GM12878 (cell line): ENCODE results near the gene MSRB1. TPM values are rescaled to one million over a fixed set of nuclear protein-coding genes. Genes with fewer than 3 reads are reported as not detected.

Experiments used
- CBFB ChIP-seq: IDR thresholded peaks from 2 replicates; pipeline ENCODE4 v1.6.1; 2016; ENCODE audit warnings: antibody characterized with exemption, low read depth
- CHD1 ChIP-seq: IDR thresholded peaks from 2 replicates; pipeline ENCODE4 v1.6.1; 2012; ENCODE audit warnings: low read depth, low read length, improper control_type of control experiment
- CREB1 ChIP-seq: IDR thresholded peaks from 2 replicates; pipeline ENCODE4 v1.6.1; 2012; ENCODE audit warnings: low read depth, mild to moderate bottlenecking, inconsistent platforms
- DPF2 ChIP-seq: fragments of 450-650 bp; IDR thresholded peaks from 2 replicates; pipeline ENCODE4 v1.6.1; 2017; ENCODE audit warnings: mild to moderate bottlenecking
- KDM1A ChIP-seq: fragments of 200-600 bp; sonication (generic); IDR thresholded peaks from 2 replicates; pipeline ENCODE4 v1.6.1; 2016; ENCODE audit warnings: borderline replicate concordance
- MEF2A ChIP-seq: IDR thresholded peaks from 2 replicates; pipeline ENCODE4 v1.6.1; 2011; ENCODE audit warnings: low read depth, mild to moderate bottlenecking, low read length, moderate library complexity; ENCODE audit not compliant: insufficient read depth
- NBN ChIP-seq: fragments of 450-650 bp; IDR thresholded peaks from 2 replicates; pipeline ENCODE4 v1.6.1; 2016
- NR2C1 ChIP-seq: fragments of 450-650 bp; IDR thresholded peaks from 2 replicates; pipeline ENCODE4 v1.6.1; 2017; ENCODE audit warnings: antibody characterized with exemption, mild to moderate bottlenecking, moderate library complexity
- POLR2A ChIP-seq: IDR thresholded peaks from 2 replicates; pipeline ENCODE4 v1.6.1; 2011; ENCODE audit warnings: low read depth, mild to moderate bottlenecking, low read length
- RB1 ChIP-seq: fragments of 450-650 bp; formaldehyde crosslinking; IDR thresholded peaks from 2 replicates; pipeline ENCODE4 v1.6.1; 2017; ENCODE audit warnings: mild to moderate bottlenecking, borderline replicate concordance
- SIX5 ChIP-seq: IDR thresholded peaks from 2 replicates; pipeline ENCODE4 v1.6.1; 2011; ENCODE audit warnings: mild to moderate bottlenecking, low read depth, low read length, moderate library complexity; ENCODE audit not compliant: severe bottlenecking
- SUPT20H ChIP-seq: IDR thresholded peaks from 2 replicates; pipeline ENCODE4 v1.6.1; 2011; ENCODE audit warnings: low read depth, mild to moderate bottlenecking, low read length, moderate library complexity, borderline replicate concordance; ENCODE audit not compliant: control insufficient read depth
- SUZ12 ChIP-seq: fragments of 200-600 bp; sonication (generic); IDR thresholded peaks from one replicate; pipeline ENCODE4 v1.6.1; 2018; ENCODE audit warnings: antibody characterized with exemption, mild to moderate bottlenecking; ENCODE audit not compliant: unreplicated experiment
- TCF3 ChIP-seq: IDR thresholded peaks from 2 replicates; pipeline ENCODE4 v1.6.1; 2012; ENCODE audit warnings: low read depth, mild to moderate bottlenecking, low read length, borderline replicate concordance; ENCODE audit not compliant: insufficient read depth
- TCF7 ChIP-seq: IDR thresholded peaks from 2 replicates; pipeline ENCODE4 v1.6.1; 2014; ENCODE audit warnings: antibody characterized with exemption, borderline replicate concordance
- YY1 ChIP-seq: IDR thresholded peaks from 2 replicates; pipeline ENCODE4 v1.6.1; 2011; ENCODE audit warnings: low read depth, mild to moderate bottlenecking, low read length
- ZNF207 ChIP-seq: fragments of 450-650 bp; IDR thresholded peaks from 2 replicates; pipeline ENCODE4 v1.6.1; 2014; ENCODE audit warnings: antibody characterized with exemption, mild to moderate bottlenecking, borderline replicate concordance
- polyA plus RNA-seq, 11 experiments: library from polyadenylated mRNA; depleted of rRNA in 4 of 11; unstranded in 6 of 11; stranded (reverse) in 5 of 11; fragments of >200 nt; fragmentation: Nextera tagmentation in 4 of 11; fragmentation: Illumina TruSeq in 1 of 11; extraction: Ambion mirVana in 4 of 11; extraction: Trizol in 1 of 11; gene quantifications; 1 replicate in 1 of 11; 2 replicates in 10 of 11; pipeline versions ENCODE4 v1.2.1 to v1.2.3, GENCODE V29; 2011 to 2016; ENCODE audit warnings: inconsistent platforms in 2 of 11, missing spikeins in 2 of 11, low read depth in 1 of 11
- total RNA-seq, 4 experiments: library from RNA; depleted of rRNA in 3 of 4; stranded (reverse); fragments of >200 nt in 3 of 4; fragmentation: Illumina TruSeq in 1 of 4; extraction: Trizol in 1 of 4; gene quantifications; 2 replicates each; pipeline versions ENCODE4 v1.2.1 to v1.2.3, GENCODE V29; 2013 to 2021
- TF ChIP-seq, protein P1 (sequence below): fragments of 450-650 bp; formaldehyde crosslinking; IDR thresholded peaks from 2 replicates; pipeline ENCODE4 v1.4.0; 2020; ENCODE audit warnings: mild to moderate bottlenecking, moderate library complexity
- TF ChIP-seq, protein P2 (sequence below): fragments of 450-650 bp; IDR thresholded peaks from 2 replicates; pipeline ENCODE4 v1.6.1; 2016; ENCODE audit warnings: mild to moderate bottlenecking
- TF ChIP-seq, protein P3 (sequence below): fragments of 450-650 bp; conservative IDR thresholded peaks from 2 replicates; pipeline ENCODE4 v1.6.1; 2017; ENCODE audit warnings: mild to moderate bottlenecking, moderate library complexity
- TF ChIP-seq, protein P4 (sequence below): fragments of 450-650 bp; IDR thresholded peaks from 2 replicates; pipeline ENCODE4 v1.6.1; 2018; ENCODE audit warnings: mild to moderate bottlenecking, low read depth, moderate library complexity; ENCODE audit not compliant: partially characterized antibody

MSRB1 gene
- total and polyA plus RNA-seq, 10 of the 15 experiments (the other 5 are each of a cell fraction or from before 2014, with no cell fraction given): 5.1 to 48.6 (median 25.7) TPM

DNA sequence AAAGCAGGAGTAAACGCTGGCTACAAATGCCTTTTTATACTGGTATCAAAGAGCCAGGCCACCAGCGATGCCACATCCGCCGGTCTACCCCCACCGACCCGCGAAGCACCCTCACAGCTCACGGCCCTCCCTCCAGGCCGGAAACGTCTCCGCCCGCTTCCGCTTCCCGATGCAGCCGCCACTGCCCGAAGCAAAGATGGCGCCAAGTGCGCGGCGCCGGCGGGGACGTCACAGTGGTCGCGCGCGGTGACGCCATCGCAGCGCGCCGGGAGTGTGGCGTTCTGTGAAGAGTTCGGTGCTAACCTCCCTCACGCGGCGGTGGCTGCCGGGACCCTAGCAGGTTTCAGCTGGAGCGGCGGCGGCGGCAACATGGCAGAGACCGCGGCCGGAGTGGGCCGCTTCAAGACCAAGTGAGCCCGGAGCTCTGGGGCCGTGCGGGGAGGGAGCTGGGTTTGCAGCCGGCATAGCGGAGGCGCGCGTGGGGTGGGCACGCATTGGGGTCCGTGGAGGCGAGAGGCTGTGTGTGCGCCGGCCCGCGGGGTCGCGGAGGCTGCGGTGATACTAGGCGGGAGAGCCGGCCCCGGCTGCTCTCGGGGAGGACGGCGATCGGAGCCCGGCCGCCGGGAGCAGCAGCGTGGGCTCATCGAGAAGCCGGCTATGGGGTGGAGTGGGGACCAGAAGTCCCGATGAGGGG lies 28.9 kb upstream of the MSRB1 start, which contains the start of gene TBL3 (continued):
- TF ChIP-seq, protein P1, sequence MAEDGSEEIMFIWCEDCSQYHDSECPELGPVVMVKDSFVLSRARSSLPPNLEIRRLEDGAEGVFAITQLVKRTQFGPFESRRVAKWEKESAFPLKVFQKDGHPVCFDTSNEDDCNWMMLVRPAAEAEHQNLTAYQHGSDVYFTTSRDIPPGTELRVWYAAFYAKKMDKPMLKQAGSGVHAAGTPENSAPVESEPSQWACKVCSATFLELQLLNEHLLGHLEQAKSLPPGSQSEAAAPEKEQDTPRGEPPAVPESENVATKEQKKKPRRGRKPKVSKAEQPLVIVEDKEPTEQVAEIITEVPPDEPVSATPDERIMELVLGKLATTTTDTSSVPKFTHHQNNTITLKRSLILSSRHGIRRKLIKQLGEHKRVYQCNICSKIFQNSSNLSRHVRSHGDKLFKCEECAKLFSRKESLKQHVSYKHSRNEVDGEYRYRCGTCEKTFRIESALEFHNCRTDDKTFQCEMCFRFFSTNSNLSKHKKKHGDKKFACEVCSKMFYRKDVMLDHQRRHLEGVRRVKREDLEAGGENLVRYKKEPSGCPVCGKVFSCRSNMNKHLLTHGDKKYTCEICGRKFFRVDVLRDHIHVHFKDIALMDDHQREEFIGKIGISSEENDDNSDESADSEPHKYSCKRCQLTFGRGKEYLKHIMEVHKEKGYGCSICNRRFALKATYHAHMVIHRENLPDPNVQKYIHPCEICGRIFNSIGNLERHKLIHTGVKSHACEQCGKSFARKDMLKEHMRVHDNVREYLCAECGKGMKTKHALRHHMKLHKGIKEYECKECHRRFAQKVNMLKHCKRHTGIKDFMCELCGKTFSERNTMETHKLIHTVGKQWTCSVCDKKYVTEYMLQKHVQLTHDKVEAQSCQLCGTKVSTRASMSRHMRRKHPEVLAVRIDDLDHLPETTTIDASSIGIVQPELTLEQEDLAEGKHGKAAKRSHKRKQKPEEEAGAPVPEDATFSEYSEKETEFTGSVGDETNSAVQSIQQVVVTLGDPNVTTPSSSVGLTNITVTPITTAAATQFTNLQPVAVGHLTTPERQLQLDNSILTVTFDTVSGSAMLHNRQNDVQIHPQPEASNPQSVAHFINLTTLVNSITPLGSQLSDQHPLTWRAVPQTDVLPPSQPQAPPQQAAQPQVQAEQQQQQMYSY: no peak
- TF ChIP-seq MEF2A (peak; percentile 64; the same call in 1 of the 2 replicates), NBN (peak; percentile 99), DPF2 (peak; percentile 65; the same call in 1 of the 2 replicates), POLR2A (peak; percentile 97), CHD1 (0 out of 2 replicates have a peak, but pooled peaks have one; percentile 73), SUZ12 (no peak), TCF3 (peak; percentile 64; the same call in 1 of the 2 replicates), CBFB (peak; percentile 70), SUPT20H (no peak), ZNF207 (peak; percentile 98), SIX5 (peak; percentile 92), CREB1 (peak; percentile 100), NR2C1 (peak; percentile 87), YY1 (peak; percentile 100), RB1 (peak; percentile 81; the same call in 1 of the 2 replicates), TCF7 (no peak), KDM1A (no peak)
- TF ChIP-seq, protein P2, sequence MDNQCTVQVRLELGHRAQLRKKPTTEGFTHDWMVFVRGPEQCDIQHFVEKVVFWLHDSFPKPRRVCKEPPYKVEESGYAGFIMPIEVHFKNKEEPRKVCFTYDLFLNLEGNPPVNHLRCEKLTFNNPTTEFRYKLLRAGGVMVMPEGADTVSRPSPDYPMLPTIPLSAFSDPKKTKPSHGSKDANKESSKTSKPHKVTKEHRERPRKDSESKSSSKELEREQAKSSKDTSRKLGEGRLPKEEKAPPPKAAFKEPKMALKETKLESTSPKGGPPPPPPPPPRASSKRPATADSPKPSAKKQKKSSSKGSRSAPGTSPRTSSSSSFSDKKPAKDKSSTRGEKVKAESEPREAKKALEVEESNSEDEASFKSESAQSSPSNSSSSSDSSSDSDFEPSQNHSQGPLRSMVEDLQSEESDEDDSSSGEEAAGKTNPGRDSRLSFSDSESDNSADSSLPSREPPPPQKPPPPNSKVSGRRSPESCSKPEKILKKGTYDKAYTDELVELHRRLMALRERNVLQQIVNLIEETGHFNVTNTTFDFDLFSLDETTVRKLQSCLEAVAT: no peak
- TF ChIP-seq, protein P3, sequence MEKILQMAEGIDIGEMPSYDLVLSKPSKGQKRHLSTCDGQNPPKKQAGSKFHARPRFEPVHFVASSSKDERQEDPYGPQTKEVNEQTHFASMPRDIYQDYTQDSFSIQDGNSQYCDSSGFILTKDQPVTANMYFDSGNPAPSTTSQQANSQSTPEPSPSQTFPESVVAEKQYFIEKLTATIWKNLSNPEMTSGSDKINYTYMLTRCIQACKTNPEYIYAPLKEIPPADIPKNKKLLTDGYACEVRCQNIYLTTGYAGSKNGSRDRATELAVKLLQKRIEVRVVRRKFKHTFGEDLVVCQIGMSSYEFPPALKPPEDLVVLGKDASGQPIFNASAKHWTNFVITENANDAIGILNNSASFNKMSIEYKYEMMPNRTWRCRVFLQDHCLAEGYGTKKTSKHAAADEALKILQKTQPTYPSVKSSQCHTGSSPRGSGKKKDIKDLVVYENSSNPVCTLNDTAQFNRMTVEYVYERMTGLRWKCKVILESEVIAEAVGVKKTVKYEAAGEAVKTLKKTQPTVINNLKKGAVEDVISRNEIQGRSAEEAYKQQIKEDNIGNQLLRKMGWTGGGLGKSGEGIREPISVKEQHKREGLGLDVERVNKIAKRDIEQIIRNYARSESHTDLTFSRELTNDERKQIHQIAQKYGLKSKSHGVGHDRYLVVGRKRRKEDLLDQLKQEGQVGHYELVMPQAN: peak; percentile 91
- TF ChIP-seq, protein P4, sequence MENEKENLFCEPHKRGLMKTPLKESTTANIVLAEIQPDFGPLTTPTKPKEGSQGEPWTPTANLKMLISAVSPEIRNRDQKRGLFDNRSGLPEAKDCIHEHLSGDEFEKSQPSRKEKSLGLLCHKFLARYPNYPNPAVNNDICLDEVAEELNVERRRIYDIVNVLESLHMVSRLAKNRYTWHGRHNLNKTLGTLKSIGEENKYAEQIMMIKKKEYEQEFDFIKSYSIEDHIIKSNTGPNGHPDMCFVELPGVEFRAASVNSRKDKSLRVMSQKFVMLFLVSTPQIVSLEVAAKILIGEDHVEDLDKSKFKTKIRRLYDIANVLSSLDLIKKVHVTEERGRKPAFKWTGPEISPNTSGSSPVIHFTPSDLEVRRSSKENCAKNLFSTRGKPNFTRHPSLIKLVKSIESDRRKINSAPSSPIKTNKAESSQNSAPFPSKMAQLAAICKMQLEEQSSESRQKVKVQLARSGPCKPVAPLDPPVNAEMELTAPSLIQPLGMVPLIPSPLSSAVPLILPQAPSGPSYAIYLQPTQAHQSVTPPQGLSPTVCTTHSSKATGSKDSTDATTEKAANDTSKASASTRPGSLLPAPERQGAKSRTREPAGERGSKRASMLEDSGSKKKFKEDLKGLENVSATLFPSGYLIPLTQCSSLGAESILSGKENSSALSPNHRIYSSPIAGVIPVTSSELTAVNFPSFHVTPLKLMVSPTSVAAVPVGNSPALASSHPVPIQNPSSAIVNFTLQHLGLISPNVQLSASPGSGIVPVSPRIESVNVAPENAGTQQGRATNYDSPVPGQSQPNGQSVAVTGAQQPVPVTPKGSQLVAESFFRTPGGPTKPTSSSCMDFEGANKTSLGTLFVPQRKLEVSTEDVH: peak; percentile 85
